Prostate gland (tissue), 2 donors: ENCODE results near the gene CAMK2B. TPM values are rescaled to one million over a fixed set of nuclear protein-coding genes. Genes with fewer than 3 reads are reported as not detected.

Experiments used
- DNase-seq: peaks from one replicate; pipeline ENCODE4 v3.0.0-alpha.2; 2019; ENCODE audit warnings: low spot score
- H3K27ac ChIP-seq, 2 donors: fragments of 200-600 bp; sonication (generic); 2 replicates each; pipeline ENCODE4 v1.5.1; 2017 to 2019
- H3K27me3 ChIP-seq: fragments of 200-600 bp; sonication (generic); replicated peaks from 2 replicates; pipeline ENCODE4 v1.5.1; 2019; ENCODE audit not compliant: insufficient read depth
- H3K36me3 ChIP-seq, 2 donors: fragments of 200-600 bp; sonication (generic); 1 replicate in 1 of 2; 2 replicates in 1 of 2; pipeline versions ENCODE4 v1.5.1 to v1.8.1; 2017 to 2019
- H3K4me1 ChIP-seq: fragments of 200-600 bp; sonication (generic); replicated peaks from 2 replicates; pipeline ENCODE4 v1.5.1; 2019
- H3K4me3 ChIP-seq, 2 donors: fragments of 200-600 bp; sonication (generic); 2 replicates each; pipeline ENCODE4 v1.5.1; 2017 to 2019
- H3K9me3 ChIP-seq: fragments of 200-600 bp; sonication (generic); 2 replicates; pipeline ENCODE4 v1.5.1; 2017
- CTCF ChIP-seq, 4 experiments: fragments of 200-600 bp in 2 of 4; fragments of 450-650 bp in 2 of 4; sonication (generic) in 2 of 4; IDR thresholded peaks; 1 replicate in 3 of 4; 2 replicates in 1 of 4; pipeline ENCODE4 v1.5.1; 2016 to 2019; ENCODE audit warnings: antibody characterized with exemption in 4 of 4, mild to moderate bottlenecking in 2 of 4, moderate library complexity in 2 of 4
- POLR2A ChIP-seq: fragments of 450-650 bp; IDR thresholded peaks from one replicate; pipeline ENCODE4 v1.6.1; 2016; ENCODE audit warnings: antibody characterized with exemption, mild to moderate bottlenecking
- POLR2AphosphoS5 ChIP-seq: sonication (generic); formaldehyde crosslinking; IDR thresholded peaks from one replicate; pipeline ENCODE4 v1.6.1; 2017; ENCODE audit warnings: antibody characterized with exemption
- WGBS: methylation state at CpG from one replicate; pipeline ENCODE4 v1.1.5; 2018; 5-methylcytosine and 5-hydroxymethylcytosine counted together
- intact Hi-C: fragments of 100-400 bp; cut with DNase I; formaldehyde crosslinking; loops from one replicate; pipeline ENCODE4 v1.14.2; 2022
- total RNA-seq, 2 donors: library from RNA; depleted of rRNA; stranded (reverse); fragments of >200 nt; gene quantifications; one replicate each; pipeline ENCODE4 v1.1.0, GENCODE V29; 2016

CAMK2B gene
- total RNA-seq, 2 donors from 2014 or later = 5.7 to 16.9 TPM

GRCh38 chr7:44324204-44324480, 1.3 kb downstream of the CAMK2B start:
- no peaks in the 10 kb centered on the region for H3K27me3 ChIP-seq
- DNase-seq = no peak
- no peak overlapping the region for H3K27ac ChIP-seq
- intact Hi-C loops = no loop called here
- no peak overlapping the region for H3K4me3 ChIP-seq
- 53% methylated on average over 9 of the region's 9 CpGs for WGBS
- no peaks in the 10 kb centered on the region for H3K4me1 ChIP-seq
- TF ChIP-seq CTCF (IDR thresholded peaks at IDR 0.05) (no peak), POLR2AphosphoS5 (no peak), POLR2A (no peak)
- H3K9me3 ChIP-seq = no peaks in the 10 kb centered on the region
- H3K36me3 ChIP-seq = no peaks in the 10 kb centered on the region

GRCh38 chr7:44323381-44324203, 1.8 kb downstream of the CAMK2B start:
- DNase-seq = no peak
- WGBS = 89% methylated on average over 15 of the region's 17 CpGs
- TF ChIP-seq POLR2A = no peak
- TF ChIP-seq POLR2AphosphoS5 = no peak
- no peak for TF ChIP-seq CTCF (IDR thresholded peaks at IDR 0.05)
- no peak overlapping the region for H3K4me3 ChIP-seq
- no peaks in the 10 kb centered on the region for H3K9me3 ChIP-seq
- intact Hi-C loops = no loop called here
- no peaks in the 10 kb centered on the region for H3K27me3 ChIP-seq
- no peaks in the 10 kb centered on the region for H3K4me1 ChIP-seq
- H3K36me3 ChIP-seq = no peaks in the 10 kb centered on the region
- no peak overlapping the region for H3K27ac ChIP-seq

DNA sequence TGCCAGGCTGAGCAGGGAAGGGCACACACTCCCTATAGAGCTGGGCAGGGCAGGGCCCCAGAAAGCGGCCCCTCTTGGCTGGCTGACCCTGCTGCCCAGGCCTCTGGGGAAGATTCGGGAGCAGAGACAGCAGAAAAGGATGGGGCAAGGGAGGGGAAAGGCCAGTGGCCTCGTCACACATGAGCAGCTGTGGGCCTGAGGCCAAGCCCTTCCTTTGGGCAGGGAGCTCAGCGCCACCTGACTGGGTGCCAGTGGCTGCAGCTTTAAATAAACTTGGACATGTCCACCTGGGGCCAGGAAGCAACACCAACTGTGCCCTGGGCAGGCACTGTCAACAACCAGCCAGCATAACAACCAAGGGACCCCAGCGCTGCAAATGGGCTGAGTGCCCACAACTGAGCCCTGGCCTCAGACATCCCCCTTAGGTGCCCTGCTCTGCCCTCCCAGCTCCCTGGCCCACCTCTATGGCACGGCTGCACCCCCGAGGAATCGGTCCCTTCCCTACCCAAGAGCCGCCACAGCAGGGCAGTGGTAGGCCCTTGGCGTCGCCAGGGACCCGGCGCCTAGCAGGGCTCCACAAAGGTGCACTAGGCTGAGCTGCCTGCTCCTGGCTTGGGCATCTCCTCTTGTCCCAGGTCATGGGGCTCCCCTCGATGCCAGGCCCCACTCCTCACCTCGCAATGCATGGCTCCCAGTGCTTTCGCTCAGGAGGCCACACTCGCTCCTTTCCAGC, 2.6 kb downstream of the CAMK2B start:
- Histone ChIP-seq H3K27me3 (no peaks in the 10 kb centered on the region), H3K9me3 (no peaks in the 10 kb centered on the region), H3K36me3 (no peaks in the 10 kb centered on the region), H3K4me1 (no peaks in the 10 kb centered on the region), H3K27ac (no peak overlapping the region), H3K4me3 (no peak overlapping the region)
- intact Hi-C loops = no loop called here
- no peak for DNase-seq
- WGBS = 88% methylated on average over 16 of the region's 17 CpGs
- TF ChIP-seq POLR2AphosphoS5 (no peak), POLR2A (no peak), CTCF (IDR thresholded peaks at IDR 0.05) (no peak)

GRCh38 chr7:44321796-44322195, 3.6 kb downstream of the CAMK2B start:
- H3K4me3 ChIP-seq = no peak overlapping the region
- H3K27ac ChIP-seq = no peak overlapping the region
- WGBS = 82% methylated on average over 18 of the region's 18 CpGs
- no peaks in the 10 kb centered on the region for H3K27me3 ChIP-seq
- H3K9me3 ChIP-seq = no peaks in the 10 kb centered on the region
- DNase-seq = no peak
- H3K36me3 ChIP-seq = no peaks in the 10 kb centered on the region
- H3K4me1 ChIP-seq = no peaks in the 10 kb centered on the region
- intact Hi-C loops = no loop called here
- TF ChIP-seq POLR2AphosphoS5 = no peak
- TF ChIP-seq POLR2A = no peak
- no peak for TF ChIP-seq CTCF (IDR thresholded peaks at IDR 0.05)
